HG03280 (cell line): ENCODE measurements around the gene DMAC1.
A peak's percentile ranks its signal among the peaks of the same experiment; 100 is the strongest.

Experiments used
- ATAC-seq: cut with Tn5 transposase; IDR thresholded peaks from one replicate; pipeline ENCODE4 v1.9.1; 2021; ENCODE audit warnings: mild to moderate bottlenecking, moderate library complexity; ENCODE audit not compliant: unreplicated experiment

The DMAC1 gene, protein sequence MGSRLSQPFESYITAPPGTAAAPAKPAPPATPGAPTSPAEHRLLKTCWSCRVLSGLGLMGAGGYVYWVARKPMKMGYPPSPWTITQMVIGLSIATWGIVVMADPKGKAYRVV

DNA sequence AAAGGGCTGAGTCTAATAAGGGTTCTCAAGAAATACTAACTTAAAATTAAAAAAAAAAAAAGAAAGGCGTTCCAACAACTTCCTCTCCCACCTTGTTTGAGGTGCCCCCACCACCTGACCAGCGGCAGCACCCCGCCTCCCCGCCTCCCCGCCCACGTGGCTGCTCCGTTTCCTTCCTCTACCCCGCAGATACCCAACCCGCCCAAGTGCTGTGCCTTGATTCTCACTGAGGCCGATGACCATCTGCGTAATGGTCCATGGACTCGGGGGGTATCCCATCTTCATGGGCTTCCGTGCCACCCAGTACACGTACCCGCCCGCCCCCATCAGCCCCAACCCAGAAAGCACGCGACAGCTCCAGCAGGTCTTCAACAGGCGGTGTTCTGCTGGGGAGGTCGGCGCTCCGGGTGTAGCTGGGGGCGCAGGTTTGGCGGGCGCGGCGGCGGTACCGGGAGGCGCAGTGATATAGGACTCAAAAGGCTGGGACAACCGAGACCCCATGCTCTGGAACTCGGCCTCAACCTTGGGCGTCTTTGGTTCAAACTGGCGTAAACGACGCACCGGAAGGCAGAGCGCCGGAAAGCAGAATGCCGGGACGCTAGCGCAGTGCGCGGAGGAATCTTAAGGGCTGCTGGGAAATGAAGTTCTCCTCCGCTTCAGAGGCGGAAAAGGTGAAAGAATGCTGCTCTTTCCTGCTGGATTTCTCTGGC lies at the start of gene DMAC1:
DMAC1 (minus strand) TSS at position 545 of the 710 bp plus-strand sequence; CDS start at position 501, 44 bp downstream.
- ATAC-seq, result peak; percentile 89

DNA sequence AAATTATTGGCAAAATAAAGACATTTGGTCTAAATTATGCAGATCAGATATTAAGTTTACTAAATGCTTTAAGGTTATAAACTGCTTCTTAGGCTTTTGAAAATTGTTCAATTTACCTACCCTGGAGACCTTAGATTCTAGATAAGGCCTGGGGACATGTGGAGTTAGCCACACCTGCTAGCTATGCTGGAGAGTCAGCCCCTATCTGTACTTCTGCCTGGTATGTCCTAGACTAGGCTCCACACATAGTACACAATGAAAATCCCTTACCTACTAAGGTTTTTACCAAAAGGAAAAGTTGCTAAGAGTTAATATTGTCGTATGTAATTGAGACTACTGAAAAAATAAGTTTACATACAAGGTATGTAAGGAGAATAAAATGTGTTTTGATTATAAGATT lies 49.8 kb upstream of the DMAC1 start:
- no peak for ATAC-seq

DNA sequence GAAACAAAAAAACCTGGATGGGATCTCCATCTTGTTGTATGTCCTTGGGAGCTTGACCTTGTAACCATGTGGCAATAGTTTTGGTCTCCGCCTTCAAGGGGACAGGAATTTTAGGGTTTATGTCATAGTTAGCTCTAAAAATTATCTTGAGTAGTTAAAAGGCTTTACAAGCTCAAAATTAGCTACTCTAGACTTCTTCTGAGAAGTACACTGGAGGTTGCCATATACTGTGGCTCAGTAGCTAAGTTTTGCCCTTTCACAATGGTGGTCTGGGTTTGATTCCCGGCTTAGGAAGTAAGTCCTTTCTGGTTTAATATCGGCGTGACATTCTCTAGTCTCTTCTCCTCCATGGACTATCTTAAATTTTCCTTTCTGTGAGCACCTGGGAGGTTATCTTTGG lies 48.9 kb upstream of the DMAC1 start:
- no peak for ATAC-seq

DNA sequence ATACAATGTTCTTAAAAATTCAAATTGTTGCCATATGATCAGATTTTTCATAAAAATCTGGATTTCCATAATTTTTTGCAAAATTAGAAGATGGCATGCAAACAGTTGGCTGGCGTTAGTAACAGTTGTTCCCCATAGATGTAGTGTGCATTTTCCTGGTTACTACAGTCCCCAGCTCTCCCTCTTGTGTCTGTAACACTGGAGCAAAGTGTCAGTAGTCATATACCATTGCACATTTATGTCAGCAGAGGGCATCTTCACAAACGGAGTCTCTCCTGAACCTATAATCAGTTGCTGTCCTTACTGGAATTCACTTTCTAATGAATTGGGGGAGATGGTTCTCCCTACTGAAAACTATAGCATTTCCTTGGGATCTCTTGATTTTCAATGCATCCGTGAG lies 44.7 kb upstream of the DMAC1 start:
- ATAC-seq, result no peak

DNA sequence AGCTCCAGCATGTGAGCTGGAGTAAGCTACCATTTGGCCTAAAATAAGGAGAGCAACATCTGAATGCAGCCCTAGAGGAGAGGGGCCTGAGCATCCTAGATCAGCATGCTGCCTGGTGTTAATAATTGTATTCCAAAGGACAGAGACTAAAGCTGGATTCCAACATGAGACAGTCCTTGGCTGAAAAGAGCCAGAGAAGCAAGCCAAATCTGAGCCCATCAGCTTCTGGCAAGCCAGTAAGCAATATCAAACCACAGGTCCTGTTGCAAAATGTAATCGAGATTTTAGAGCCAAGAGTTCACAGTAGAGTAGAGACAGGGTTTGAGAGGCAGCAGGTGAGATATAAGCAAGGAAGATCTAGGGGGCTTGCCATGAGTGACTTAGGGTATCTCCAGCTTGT lies 42.3 kb upstream of the DMAC1 start:
- no peak for ATAC-seq

DNA sequence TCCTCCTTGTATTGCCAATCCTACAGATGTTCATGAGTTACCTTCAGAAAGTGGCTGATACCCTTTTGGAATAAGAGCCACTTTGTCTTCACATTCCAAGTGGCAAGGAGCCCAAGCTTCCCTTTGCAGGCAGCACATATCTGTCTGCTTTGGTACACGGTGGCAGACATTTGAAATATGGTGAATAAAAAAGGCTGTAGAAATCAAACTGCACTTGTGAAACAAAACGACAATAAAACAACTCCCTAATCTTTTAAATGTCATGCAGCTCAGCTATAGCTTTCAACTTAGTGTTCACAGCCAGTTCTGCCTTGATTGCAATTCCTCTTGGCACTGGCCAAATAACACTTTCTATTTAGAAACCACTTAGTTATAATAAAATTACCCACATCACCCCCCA lies 35.0 kb upstream of the DMAC1 start:
- ATAC-seq, result no peak

DNA sequence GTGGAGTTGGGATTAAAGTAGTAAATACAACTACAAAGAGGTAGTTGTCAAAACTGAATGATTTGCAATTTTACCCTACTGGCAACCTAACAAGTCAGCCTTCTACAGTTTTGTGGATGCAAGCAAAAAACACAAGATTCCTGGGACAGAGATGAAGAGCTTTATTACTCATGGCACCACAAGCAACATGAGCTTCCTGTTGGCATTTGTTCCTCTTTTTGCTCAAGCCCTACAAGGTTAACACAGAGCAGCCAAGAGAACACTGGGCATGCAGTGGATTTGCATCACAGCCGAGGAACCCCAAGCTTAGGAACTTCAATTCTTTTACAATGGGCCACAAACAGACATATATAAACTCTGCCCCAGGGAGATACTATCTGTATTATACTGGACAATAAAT lies 28.8 kb upstream of the DMAC1 start:
- no peak for ATAC-seq

DNA sequence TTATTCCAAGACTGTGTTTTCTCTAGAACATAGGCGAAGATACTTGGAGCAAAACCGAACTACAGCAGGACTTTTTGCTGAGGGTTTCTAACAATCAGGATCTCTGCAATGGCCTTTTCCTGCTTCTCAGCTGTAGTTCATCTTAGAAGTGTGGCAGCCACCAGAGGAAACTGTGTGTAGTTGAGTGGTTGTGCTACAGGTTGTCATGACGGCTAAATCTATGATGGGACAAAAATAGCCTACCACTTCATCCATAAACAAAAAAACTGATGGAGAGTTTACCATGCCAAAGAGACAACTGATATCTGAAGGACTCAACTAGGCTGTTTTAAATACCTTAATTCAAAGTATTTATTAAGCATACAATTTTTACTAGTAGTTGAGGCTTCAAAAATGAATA lies 28.2 kb upstream of the DMAC1 start:
- ATAC-seq, result no peak

DNA sequence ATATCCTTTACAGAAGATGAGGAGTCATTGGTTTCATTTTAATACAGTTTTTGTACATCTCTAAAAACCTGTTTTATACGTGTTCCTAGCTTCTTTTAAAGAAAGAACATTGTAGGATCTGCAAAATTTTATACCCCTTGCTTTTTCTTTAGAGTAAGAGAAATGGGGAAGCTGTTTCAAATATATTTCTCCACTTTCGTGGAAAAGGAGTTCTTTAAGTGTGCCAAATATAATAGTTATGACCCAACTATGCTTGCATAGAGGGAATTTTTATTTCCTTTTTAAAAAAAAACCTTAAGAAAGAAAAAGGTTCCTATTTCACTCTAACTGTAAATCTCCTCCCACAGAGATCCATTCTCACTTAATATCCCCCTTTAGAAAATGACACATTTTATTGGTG lies 27.5 kb upstream of the DMAC1 start:
- no peak for ATAC-seq

DNA sequence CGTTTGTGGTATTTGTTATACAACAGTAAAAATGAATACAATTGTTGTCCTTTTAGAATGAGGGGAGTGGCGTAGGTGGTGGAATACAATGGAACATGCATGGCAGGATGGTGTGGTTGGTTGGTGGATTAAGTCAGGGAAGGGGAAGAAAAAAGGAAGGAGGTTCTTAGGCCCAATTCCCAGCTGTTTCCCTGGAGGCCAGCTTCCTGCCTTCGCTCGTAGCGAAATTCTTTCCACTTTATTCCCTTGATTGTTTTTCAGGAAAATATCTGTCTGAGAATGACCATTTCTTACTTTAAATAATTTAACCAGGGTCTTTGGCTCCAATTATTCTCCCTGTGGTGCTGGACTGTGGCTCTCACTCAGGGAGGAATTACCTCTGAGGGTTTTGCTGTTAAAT lies 24.1 kb upstream of the DMAC1 start:
- ATAC-seq, result no peak

DNA sequence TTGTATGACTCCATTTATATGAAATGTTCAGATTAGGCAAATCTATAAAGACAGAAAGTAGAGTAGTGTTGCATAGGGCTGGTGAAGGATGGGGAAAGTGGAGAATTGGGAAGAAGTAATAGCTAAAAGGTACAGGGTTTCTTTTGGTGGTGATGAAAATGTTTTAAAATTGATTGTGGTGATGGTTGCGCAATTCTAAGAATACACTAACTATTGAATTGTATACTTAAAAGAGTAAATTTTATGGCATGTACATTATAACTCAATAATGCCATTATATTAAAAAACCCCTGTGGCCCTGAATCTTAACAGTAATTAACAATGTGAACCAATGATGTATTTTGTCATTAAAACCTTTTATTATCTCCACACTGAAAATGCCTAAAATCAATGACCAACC lies 20.4 kb upstream of the DMAC1 start:
- ATAC-seq, result no peak

DNA sequence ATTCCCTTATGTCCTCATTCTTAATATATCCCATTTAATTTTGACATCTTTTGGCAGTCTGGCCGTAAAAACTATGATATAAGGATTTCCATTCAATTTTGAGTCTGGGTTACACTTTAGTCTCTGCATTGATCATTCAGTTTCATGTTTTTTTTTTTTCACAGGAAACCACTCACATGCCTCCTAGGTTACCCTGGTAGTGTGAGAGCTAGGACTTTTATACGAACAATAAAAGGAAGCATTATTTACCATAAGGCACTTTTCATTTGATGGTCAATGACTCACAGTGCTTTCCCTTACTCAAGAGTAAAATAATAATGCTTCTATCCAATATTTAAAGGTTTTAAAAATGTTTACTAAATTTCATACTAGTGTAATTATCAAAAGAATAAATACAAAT lies 16.4 kb upstream of the DMAC1 start:
- ATAC-seq, result no peak

DNA sequence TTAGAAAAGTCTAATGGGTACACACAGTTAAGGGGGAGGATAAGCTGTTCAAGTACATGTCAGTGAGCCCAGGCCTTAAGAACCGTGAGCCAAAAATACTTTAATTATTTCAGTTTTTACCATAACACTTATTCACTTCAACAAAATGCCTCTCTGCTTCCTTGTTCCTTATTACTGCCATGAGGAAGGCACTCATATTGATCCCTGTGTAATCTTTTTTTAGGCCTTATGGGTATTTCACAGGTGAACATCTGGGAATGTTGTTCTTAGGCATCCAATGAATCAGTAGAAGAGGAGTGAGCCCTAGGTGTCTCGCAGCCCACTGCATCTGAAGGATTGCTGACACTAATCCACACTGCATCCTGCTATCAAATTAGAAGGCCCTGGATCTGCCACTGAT lies 13.5 kb upstream of the DMAC1 start:
- ATAC-seq, result no peak

DNA sequence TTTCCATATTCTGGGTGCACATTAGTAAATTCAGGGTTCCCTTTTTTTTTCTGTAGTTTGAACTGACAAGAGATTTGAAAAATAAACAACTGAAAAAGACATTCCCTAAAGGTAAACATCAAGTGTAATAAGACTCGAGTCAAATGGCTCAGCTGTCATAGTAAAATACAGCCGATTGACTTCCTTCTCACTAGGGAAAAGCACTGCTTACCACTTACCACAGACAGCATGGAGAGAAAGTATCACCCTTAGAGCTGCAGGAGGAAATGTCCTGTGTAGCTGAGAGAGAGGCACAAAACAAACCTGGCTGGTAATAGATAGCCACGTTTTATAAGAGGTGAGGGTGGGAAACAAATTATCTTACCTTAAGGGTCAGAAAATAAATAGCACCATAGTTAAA lies 12.1 kb upstream of the DMAC1 start:
- ATAC-seq, result no peak

DNA sequence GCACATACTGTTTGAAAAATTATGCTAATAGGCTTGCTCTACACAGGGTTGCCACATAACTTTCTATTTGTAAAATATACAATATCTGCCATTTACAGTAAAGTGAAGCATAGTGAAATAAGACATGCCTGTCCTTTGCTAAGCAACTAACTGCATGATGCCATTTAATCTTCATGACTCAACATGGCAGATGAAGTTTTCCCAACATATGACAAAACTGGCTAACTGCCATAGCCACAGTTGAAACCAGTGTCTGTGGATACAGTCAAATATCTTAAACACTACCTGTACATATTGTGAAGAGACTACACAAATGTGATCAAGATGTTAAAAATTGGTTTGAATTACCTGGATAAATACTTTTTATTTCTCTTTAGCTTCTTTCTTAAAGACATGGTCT lies 3.1 kb upstream of the DMAC1 start:
- no peak for ATAC-seq

DNA sequence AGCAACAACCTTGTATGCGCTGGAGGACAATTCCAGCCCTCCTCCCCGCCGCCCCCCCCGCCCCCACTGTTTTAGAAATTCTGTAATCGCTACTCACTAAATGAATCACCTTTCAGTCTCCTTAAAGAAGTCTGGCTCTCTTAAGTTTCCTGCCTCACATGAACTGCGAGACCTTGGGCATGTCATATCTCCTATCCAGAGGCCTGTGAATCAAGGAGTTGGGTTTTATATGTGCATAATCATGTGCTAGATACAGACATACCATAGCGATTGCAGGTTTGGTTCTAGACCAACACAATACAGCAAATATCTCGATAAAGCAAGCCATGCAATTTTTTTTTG lies 337 bp upstream of the DMAC1 start:
- ATAC-seq, result peak; percentile 14

DNA sequence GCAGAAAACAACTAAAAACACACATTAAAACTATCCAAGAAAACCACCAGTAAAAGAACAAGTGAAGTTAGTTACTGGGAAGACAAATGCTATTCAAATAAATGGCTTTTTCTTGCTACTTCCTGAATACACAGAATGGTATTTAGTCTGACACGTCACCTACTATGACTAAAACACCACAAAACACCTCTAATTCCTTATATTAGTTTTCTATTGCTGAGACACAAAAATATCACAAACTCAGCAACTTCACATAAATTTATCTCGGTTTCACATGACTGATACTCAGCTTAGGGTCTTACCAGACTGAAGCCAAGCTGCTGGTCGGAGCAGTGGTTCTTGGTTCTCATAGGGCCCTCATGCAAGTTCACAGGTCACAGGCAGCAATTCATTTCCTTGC lies 5.4 kb downstream of the DMAC1 start:
- no peak for ATAC-seq

DNA sequence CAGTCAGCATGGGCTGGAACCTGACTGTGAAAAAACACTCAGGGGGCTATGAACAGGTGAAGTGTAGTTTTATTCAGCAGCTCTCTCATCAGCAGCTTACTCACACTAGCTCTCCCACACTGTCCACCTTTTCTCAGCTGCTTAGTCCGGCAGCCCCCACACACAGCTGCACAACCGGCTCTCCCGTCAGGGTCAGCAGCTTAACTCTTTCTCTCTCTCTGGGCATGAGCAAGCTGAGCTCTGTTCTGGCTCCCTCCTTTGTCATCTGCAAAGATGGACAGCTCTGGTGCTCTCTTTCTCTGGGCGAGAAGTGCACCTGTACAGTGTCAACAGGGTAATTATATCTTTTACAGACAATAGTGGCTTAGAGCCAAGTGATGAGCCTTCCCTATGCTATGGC lies 8.2 kb downstream of the DMAC1 start:
- ATAC-seq, result no peak

DNA sequence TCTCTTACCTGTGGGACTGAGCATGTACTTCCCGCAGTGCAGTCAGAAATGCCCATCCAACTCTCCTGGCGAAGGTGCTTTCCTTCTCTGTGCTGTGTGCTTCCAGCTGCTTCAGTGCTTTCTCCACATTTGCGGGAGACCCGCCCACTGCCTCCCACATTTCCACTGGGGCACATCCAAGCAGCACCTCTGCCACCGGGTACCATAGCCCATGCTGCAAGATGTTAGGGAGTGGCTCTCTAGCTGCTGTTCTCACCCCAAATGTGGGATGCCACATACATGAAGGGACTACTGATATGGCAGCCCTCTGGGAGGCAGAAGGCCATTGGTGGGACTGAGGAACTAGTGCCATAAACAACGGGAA lies 8.8 kb downstream of the DMAC1 start:
- no peak for ATAC-seq

DNA sequence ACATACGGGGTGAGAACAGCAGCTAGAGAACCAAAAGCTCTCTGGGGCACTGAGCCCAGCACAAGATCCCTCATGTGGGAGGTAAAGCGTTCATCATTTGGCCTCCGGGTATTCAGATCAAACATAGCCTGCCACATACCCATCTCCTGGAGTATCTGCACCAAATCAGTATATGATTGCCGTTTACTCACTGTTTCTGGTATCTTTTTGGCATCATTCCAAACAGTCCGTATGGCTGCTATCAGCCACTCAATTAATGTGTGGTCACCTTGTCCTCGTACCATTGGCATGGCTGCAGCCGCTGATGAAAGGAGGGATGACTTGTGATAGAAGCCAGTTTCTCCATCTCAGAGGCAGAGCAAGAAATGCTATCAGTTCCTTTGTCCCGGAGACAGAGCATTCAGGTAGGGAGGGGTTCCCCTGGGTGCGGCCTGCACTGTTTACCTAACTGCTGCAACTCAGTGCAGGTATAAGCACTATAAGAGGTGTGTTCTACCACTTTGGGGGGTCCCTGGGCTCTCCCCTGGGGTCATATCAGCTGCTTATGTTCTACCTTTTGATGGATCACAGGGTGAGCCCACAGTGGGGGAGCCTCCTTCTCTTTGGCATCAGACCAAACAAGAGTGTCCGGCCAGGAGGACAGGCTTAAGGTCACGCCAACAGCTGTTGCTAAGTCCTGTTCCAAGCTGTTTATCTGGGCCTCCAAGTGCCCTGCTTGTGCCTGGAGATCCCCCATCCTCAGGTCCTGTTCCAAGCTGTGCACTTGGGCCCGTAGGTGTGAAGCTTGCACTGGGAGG lies 9.4 kb downstream of the DMAC1 start:
- ATAC-seq, result no peak

DNA sequence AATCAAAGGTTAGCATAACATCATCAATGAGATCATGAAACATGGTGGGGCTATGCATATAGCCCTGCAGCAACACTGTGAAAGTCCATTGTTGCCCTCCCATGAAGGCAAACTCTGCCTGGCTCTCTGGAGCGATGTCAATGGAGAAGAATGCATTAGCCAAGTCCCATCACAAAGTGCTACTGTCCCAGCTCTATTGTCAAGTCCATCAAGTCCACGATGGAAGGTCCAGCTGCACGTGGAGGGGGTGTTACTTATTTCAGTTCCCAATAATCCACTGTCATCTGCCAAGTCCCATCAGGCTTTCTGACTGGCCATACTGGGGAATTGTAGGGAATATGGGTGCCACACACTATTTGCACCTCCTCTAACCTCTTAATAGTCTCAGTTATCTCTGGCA lies 10.8 kb downstream of the DMAC1 start:
- no peak for ATAC-seq

DNA sequence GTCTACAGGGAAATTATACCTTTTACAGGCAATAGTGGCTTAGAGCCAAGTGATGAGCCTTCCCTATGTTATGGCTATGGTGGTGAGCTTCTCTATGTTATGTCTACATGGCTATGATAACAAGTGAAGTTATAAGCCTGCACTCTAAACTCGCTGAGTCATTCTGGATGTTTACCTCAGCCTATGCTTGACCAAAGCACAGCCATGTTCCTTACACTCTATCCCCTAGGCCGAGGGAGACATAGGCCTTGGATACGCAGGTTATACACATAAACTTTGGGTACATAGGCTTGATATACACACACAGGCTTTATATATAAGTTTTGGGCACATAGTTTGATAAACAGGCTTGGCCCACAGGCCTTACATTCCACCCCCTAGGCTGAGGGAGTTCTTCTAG lies 13.8 kb downstream of the DMAC1 start:
- no peak for ATAC-seq

DNA sequence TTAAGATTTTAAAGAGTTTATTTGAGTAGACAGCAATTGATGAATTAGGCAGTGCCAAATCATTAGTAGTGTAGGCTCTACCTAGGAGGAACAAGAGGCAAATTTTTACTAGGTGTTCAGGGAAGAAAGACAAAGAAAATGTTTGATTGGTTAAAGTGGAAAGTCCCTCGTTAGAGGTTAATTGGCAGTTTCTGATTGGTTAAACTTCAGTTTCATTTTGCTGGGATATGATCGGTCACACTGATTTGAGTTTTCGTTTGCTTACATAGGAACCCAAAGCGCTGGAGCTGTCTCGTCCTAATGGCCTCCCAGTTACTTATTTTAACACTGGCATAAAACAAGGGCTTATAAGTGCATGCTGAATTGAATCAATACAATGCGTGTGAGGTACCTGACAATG lies 15.1 kb downstream of the DMAC1 start:
- no peak for ATAC-seq
